Ecto neural progenitor cell (in vitro differentiated cells): ENCODE results near the gene KIF26A.
A peak's percentile ranks its signal among the peaks of the same experiment; 100 is the strongest.

ENCODE experiments used
- DNase-seq: peaks from one replicate; pipeline ENCODE4 v3.0.0-alpha.2; 2018; ENCODE audit warnings: low spot score

KIF26A gene

GRCh38 chr14:104138098-104138717 is at the start of gene KIF26A:
Gene KIF26A, plus strand, starts transcription at chr14:104138587. Its CDS starts 136 bp downstream, at chr14:104138723.
- DNase-seq: peak; percentile 84

GRCh38 chr14:104090071-104090748 is 48.2 kb upstream of the KIF26A start:
- no peak for DNase-seq

- DNase-seq: peak; percentile 52
Observed at GRCh38 chr14:104091061-104091926, 47.1 kb upstream of the KIF26A start.

DNA sequence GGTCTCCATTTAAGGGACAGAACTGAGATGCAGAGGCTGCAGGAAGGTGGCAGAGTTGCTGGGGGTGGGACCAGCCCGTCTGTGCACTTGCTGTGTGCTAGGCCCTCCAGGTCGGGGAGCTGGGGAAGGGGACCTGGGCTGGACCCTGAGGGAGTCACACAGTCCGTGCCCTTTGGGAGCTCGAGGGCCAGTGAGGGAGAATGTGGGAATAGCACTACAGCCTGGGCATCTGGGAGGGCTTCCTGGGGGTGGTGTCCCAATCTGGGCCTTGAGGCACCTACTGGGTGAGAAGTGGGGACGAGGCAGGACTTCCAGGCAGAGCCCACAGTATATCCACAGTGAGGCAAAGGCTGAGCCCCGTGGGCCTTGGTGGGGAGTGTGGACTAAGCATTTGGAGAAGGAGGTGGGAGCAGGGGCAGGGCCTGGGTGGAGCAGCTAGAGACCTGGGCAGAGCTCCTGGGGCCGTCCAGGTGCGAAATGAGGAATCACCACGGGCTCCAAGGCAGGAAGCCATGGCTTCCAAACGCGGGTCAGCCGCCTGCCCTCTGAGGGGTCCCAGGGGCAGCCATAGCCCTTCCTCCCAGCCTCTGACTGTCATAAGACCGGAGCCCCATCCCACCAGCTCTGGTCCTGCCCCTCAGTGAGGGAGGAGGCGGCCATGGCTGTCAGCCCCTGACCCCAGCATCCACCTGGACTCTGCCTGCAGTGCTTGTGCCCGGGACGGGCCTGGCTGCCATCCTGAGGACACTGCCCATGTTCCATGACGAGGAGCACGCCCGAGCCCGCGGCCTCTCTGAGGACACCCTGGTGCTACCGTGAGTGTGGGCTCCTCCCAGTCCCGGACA is 46.2 kb upstream of the KIF26A start:
- peak; percentile 48 for DNase-seq

DNA sequence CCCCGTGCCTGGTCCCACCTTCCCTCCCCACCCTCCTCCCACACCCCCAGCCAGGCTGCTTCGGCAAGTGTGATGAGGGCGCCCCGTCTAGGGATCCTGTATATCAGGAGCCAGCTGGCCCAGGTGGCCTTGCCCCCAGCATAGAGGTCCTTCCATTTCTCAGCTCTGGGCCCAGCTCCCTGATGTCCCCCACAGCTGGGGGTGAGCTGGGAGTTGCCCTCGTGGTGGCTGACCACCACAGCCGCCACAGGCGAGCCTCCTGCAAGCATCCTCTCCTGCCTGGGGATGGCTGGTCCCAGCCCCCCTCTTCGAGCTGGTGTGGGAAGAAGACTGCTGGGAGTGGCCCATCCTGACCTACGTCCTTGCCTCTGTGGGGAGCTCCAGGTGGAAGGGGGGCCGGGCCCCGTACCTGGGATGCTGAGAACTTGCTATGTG is 45.4 kb upstream of the KIF26A start:
- DNase-seq: no peak

GRCh38 chr14:104093366-104094055 is 44.9 kb upstream of the KIF26A start:
- DNase-seq: no peak

GRCh38 chr14:104094056-104094708 is 44.2 kb upstream of the KIF26A start:
- DNase-seq: no peak

DNA sequence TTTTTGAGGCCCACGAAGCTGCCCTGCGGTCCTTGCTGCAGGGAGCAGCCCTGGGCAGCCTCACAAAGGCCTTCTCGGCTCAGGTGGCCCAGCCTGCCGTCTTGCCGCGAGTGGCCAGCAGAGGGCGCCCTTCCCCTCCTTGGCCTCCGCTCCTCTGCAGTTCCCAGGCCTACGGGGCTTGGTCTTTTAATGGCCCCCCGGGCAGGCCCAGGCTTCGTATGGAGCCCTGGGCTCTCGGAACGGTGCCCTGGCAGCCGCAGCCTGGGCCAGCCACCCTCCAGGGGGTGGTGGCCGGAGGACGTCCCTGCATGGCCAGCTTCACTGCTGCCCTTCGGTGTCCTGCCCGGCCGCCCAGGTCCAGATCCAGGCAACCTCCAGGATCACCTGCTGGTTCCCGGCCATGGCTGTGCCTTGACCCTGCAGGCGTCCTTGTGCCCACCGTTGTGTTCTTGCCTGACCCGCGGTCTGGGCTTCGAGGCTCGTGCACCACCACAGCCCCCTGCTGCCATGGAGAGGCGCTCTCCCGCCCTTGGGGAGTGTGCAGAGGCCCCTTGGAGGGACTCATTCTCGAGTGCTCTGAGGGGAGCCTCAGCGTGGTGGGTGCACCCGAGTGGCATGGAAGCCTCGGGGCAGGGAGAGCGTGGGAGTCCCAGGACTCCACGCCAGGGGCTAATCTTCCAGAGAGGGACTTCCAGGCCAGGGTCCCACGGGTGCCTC is 43.5 kb upstream of the KIF26A start:
- peak; percentile 91 for DNase-seq

GRCh38 chr14:104095426-104096310 is 42.7 kb upstream of the KIF26A start:
- DNase-seq: no peak

DNA sequence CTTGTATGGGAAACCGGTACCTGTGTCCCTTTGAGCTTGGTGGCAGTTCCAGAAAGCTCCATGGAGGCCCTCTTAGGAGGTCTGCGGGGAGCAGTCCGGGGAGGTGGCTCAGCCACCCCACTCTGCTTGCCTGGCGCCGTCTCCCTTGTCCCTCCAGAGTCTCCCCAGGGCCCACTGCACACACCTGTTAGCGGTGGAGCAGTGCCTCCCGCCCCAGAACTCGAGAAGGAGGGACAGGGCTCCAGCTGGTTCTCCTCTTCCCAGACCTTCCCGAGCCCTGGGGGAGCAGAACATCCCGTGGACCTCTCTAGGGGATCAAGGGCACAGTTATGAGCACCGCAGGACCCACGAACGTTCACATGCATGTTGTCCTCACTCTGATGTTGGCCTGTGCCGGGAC is 42.1 kb upstream of the KIF26A start:
- DNase-seq: no peak

DNA sequence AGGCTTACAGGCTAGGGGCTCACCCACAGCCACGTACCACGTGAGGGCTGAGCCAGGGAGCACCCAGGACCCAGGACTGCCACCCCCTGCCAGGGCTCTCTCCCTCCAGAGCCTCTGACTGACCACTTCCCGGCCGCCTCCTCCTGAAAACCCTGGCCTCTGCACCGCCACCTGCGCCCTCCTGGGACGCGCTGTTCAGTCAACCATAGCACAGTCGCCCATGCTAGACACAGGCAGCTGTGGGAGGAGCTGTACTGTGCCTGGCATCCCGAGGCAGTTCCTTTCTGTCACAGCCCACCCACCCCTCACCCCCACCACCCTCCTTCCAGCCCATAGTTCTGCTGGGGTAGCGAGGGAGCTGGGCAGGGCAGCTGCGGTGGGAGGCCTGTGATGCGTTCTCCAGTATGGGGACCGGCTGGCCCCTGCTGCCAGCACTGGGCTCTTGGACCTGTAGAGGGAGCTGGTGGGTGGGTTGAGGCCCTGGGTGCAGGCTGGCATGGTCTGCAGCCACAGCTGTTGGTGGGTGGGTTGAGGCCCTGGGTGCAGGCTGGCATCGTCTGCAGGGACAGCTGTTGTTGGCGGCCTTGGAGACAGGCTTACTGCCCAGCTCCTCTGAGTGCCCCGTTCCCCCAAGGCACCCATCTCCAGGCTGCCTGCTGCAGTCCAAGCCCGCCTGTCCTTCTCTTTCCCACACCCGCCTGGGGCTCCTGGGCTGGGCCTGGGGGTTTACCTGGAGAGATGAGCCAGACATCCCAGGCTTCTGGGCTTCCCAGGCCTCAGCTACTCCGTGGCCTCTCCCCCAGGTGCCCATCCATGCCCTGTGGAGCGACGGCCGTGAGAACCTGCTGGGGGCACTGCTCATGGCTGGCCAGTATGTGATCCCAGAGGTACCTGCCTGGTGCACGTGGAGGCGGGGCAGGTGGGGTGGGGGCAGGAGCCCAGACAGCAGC is 41.4 kb upstream of the KIF26A start:
- no peak for DNase-seq

DNA sequence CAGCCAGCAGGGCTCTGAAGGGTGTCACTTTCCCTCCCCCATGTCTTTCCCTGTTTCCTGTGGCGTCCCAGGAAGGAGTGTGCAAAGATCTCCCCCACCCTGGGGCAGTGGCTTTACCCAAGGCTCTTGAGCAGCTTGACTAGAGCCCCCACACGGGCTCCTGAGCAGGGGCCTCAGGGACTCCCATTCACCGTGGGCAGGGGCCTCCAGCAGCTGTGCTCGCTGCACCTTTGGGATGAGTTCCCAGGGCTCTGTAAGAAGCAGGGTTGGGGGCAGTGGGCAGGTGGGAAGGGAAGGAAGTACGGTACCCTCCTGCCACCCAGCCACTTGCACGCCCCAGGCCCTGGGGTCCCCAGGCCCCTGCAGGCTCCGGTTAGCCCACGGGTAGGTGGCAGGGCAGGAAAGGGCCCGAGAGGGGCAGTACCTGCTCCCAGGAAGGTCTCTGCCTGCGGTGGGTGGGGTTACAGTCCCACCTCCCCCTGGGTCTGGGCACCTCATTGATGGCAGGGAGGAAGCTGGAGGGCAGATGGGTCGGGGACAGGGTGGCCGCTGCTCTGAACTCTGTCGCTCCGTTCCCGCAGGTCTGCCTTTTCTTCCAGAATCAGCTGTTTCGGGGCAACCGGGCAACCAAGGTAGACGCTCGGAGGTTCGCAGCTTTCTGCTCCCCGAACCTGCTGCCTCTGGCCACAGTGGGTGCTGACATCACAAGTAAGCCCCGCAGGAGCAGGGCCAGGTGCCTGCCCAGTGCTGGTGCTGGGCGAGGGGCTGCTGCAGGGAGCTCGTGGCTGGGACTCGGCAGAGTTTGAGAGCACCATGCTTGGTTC is 39.9 kb upstream of the KIF26A start:
- no peak for DNase-seq

GRCh38 chr14:104099096-104100041 is 39.0 kb upstream of the KIF26A start:
- no peak for DNase-seq

- peak; percentile 39 for DNase-seq
Observed at GRCh38 chr14:104100171-104101085, 38.0 kb upstream of the KIF26A start.
